ENCODE data around the gene KRTAP5-2.
"Not testable (repeated sequence)": the region's sequence is repeated elsewhere in the genome, so short reads cannot be mapped to it uniquely, and the experiment has no call there.

The KRTAP5-2 gene

DNA sequence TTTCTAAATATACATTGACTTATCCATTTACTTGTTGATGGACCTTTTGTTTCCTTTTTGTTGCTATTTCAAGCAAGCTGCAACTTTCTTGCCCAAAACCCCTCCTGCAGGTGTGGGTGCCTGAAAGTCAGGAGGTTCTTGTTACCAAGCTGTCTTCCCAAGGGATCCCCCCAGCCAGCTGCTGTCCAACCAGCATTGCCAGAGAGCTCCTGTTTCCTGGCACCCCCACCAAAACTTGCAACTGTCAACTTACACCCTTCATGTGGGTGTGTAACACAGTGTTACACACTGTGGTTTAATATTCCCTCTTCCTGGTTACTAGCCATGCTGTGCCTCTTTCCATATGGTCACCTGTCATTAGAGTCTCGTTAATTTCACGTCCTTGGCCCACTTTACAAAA is 11.4 kb downstream of the KRTAP5-2 start:
- no peak for DNase-seq

DNA sequence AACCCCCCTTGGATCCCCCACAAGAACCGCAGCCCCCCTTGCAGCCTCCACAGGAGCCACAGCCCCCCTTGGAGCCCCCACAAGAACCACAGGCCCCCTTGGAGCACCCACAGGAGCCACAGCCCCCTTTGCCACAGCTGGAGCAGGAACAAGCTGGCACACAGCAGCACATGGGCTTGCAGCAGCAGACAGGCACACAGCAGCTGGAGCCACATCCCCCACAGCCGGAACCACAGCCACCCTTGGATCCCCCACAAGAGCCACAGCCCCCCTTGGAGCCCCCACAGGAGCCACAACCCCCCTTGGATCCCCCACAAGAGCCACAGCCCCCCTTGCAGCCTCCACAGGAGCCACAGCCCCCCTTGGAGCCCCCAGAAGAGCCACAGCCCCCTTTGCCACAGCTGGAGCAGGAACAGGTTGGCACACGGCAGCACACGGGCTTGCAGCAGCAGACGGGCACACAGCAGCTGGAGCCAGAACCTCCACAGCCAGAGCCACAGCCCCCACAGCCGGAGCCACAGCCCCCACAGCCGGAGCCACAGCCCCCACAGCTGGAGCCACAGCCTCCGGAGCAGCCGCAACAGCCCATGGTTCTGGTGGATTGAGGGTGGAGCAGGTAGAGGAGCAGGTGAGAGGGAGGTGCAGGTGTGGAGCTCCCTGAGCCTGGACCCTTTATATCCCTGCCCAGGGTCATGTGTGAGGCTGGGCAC is 13.3 kb downstream of the KRTAP5-2 start, which contains the start of gene KRTAP5-1:
TSS of gene KRTAP5-1 (minus strand) at position 623 of the 710 bp plus-strand sequence. CDS start at position 589, 34 bp downstream.
- DNase-seq, result not testable (repeated sequence)

DNA sequence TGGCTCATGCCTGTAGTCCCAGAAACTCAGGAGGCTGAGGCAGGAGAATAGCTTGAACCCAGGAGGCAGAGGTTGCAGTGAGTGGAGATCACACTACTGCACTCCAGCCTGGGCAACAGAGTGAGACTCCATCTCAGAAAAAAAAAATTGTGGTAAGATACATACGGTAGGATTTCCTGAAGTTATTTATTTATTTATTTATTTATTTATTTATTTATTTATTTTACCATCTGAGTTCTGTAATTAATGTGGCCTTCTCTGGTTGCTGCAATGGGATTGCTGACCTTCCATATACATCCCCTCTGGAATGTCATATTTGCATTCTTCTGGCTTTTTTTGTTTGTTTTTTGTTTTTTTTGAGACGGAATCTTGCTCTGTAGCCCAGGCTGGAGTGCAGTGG is 15.2 kb downstream of the KRTAP5-2 start:
- DNase-seq, result not testable (repeated sequence)

DNA sequence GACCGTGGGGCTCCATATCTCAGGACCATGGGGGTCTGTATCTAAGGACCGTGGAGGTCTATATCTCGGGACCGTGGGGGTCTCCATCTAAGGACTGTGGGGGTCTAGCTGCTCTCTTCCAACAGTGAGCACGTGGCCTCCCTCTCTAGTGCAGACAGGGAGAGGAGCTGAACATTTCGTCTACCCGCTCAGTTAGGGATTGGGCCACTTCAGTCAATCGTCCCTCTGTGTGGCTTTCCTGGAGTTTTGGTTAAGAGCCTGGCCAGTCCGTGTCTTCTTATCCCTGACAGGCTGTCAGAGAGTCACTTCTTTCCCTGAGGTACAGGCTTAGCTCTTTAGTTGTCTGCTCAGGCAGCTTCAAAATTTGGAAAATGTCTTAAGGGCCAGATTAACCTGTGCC is 16.1 kb downstream of the KRTAP5-2 start:
- no peak for DNase-seq

DNA sequence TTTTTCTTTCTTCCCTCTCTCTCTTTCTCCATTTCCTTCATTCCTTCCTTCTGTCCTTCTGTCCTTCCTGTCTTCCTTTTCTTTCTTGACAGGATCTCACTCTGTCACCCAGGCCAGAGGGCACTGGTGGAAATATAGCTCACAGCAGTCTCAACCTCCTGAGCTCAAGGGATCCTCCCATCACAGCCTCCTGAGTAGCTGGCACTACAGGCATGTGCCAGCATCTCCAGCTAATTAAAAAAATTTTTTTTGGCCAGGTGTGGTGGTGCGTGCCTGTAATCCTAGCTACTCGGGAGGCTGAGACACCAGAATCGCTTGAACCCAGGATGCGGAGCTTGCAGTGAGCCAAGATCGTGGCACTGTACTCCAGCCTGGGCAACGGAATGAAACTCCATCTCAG is 21.3 kb downstream of the KRTAP5-2 start:
- no peak for DNase-seq

DNA sequence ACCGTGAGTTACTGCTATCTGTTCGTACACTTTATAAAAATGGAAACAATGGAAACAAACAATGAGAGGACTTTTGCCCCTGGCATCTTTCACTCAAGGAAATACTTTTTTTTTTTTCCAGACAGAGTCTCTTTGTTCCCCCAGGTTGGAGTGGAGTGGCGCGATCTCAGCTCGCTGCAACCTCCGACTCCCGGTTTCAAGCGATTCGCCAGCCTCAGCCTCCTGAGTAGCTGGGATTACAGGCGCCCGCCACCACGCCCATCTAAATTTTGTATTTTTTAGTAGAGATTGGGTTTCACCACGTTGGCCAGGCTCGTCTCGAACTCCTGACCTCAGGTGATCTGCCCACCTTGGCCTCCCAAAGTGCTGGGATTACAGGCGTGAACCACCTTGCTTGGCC is 22.3 kb downstream of the KRTAP5-2 start:
- DNase-seq, result not testable (repeated sequence)

DNA sequence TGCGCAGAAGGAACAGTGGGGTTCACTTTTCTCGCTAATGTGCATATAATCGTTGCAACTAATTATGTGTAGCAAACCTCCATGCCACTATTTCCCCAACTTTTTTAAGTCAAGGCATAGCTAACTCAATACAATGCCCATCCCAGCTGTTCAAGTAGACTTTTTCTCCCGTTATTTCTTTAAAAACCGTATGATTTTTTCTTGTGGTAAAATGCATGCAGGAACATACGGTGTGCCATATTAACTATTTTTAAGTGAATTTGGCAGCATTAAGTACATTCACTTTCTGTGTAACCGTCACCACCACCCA is 23.2 kb downstream of the KRTAP5-2 start:
- no peak for DNase-seq

DNA sequence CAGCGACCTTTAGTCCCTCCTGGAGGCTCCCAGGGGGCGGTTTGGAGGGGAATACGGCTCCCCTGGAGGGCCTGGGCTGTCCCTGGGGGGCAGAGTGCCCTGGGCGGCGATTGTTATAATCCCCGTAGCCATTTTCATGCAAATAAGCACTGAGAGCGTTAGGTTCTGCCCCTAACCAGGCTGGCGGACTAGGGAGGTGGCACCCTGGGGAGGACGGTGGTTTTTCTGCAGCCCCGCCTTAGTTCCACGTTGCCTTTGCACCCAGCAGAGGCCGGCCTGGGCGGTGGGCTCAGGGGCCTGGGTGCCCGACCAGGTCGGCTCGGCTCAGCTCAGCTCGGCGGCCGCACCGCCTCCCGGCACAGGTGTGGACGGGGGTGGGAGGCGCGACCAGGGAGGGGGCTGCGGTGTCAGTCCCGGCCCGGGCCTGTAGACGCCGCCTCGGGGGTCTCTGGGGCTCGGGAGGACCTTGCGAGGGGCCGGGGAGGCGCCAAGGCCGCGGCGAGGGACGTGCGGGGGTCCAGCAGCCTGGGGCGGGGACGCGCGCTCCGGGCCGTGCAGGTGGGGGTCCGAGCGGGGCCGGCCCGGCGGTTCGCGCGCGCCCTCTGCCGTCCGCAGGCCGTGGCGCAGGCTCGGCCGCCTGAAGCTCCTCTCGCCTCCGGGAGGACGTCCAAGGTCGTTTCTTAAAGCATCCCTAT is 23.7 kb downstream of the KRTAP5-2 start:
- DNase-seq, result peak; percentile 56 to 64

DNA sequence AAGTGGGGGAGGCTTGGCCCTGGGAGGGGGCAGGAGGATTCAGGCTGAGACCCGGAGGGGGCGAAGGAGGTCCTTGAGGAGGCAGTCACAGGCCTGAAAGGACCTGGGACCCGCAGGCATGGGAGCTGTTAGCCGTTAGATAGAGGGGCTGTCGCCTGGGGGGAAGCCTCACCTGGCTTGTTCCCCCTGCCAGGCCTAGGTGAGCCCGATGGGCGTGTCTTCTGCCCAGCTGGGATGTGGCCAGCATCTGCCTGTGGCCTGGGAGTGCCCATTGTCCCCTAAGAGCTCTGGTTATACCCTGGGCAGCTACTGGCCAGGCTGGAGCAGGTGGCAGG is 24.2 kb downstream of the KRTAP5-2 start:
- DNase-seq, result no peak

DNA sequence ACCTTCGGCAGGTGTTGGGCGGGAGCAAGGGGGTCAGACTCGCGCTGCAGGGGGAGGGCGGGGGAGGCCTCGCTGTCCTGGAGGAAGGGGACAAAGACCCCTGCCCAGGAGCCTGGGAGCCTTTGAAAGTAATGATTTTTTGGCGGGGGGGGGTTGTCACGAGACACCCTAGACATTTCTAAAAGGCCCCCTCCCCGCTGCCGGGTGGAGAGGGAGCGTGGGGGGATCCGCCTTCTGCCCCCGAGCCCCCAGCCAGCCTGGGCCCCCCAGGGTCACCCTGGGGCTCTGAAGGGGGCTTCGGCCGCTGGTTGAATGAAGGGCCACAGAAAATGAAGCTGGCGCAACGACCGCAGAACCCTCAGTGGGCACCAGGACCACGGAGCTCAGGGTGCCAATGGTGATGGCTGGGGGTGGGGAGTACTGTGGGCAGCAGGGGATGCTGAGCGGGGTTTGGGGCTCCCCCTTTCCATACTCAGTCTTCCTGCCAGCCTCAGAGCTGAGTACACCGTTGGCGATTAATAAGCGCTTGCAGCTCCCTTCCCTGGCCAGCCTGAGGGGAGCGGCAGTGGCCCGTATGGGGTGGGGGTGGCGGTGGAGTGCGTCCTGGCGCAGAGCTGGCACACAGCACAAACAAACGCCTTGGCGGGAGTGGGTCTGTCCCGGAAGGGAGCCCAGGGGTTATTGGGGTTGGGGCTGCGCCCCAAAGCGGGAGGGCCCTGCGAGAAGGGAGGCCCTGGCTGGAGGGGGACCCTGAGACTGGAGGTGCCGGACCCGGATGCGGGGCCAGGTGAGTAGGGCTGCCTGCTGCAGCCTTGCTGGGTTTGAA is 24.8 kb downstream of the KRTAP5-2 start:
- peak; percentile 22 to 37 for DNase-seq

DNA sequence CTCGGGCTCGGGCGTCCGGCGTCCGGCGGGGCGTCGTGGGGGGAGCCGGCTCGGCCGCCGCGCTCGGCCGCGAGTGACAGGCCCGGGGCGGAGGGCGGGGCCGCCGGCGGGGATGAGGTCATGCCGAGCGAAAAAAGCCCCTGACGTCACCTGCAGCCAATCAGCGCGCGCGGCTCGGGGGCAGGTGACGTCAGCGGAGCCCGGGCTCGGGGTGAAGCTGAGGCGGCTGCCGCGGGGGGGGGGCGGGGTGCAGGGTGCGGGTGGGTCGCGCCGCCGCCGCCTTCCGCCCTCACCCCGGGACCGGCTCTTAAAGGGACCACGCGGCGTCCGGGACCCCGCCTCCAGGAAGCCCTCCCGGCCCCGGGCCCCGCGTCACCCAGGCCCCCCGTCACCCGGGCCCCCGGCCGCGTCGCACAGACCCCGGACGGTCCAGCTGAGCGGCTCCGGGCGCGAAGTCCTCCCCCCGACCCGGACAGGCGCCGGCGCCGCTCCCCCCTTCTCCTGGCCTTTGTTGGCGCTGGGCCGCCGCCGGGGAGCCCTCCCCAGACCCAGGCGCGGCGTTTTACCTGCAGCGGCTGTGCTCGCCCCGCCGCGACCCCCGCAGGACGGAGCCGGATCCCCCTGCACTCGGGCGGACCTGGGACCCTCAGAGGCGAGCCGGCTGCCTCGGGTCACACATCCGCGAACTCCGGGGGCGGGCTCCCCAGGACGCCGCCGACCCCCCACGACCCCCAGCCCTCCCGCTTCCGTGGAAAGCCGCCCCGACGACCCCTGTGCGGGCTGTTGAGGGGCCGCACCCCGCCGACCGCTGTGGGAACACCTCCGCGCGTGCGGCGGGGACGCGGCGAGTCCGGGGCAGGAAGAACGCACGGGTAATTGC is 25.7 kb downstream of the KRTAP5-2 start, which contains the start of gene DUSP8:
TSS of gene DUSP8 (minus strand) at position 75 of the 880 bp plus-strand sequence. CDS start 6,445 bp downstream, outside the sequence.
- peak; percentile 90 to 91 for DNase-seq

DNA sequence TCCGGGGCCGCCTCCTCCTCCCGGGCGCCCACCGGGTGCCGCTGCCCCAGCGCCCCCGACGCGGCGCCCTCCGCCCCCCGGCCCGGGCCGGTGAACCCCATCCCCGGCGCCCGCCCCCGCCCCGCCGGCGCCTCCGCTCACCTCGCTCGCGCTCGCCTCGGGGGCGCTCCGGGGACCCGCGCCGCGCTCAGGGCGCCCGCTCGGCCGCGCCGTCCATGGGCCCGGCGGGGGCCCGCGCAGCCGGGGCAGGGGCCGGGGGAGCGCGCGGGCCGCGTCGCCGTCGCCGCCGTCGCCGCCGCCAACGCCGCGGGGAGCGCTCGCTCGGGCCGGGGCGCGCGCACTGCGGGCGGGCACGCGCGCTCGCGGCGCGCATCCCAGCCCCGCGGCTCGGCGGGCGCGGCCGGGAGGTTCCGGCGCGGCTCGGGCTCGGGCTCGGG is 26.3 kb downstream of the KRTAP5-2 start:
- DNase-seq, result no peak

DNA sequence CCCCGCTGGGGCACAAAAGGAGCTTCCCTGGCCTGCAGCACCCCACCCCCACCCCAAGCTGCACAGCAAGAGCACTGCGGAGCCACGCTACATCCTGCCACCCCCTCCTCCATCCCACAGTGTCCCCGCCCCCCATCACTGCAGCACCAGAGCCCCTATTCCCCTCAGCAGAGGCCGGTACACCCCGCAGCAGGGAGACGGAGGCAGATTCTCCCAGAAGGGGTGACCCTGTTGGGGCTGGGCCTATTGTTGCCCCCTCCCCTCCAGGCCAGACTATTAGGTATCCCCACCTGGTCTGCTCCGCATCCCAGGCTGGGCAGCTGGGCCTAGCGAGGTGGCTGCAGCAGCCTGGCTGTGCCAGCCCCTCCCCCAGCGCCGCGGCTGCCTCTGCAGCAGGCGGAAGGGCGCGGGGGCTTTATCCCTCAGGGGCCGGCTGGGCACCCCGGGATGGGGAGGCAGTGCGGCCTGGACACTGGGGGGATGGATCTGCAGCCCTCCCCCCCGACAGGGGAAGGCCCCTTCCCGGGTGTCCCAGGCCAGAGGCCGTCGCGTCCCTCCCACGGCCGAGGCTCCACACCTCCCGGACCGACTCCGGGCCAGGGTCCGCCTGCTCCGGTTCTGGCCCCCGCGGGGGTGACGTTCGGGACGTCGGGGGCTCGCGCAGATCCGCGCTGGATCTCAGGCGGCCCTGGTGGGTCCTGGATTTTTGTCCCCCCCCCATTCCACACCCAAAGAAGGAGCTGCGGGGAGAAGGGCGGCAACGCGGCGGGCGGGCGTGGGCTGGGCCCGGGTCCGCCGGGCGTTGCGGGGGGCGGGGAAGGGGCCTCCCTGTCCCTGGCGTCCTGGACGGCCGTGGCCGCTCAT is 27.0 kb downstream of the KRTAP5-2 start:
- no peak for DNase-seq

DNA sequence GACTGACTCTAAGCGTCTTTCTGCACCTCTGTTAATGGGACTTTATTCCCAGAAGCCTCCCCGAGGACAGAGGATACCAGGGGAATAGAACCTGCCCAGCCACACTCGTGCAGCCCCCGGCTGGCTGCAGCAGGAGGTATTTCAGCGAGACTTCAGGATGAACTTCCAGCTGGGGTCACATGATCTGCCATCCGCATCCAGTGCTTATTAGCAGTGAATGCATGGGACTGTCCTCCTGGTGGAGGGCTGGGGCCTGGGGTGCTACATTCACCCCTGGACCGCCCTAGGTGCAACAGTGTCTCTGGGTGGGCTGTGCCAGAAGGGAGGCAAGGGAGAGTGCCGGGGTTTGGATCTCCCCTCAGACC is 27.6 kb downstream of the KRTAP5-2 start:
- DNase-seq, result no peak

DNA sequence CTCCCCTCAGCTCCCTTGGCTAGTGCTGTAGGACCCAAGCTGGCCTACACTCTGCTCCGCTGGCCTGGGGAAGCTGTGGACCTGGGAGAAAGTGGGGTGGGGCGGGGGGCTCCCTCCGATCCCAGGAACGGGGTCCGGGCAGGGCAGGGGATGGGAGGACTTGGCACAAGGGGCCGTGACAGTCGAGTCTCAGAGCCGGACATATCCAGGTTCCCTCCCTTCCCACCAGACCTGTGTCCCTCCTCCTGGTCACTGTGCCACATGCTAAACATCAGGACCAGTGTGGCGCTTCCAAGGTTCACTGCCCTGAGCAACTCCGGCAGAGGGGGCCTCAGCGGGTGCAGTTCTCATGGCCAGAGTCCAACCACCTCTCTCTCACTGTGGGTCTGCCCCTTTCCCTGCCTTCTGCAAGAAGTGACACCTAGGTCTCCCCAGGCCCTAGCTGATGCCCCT is 28.1 kb downstream of the KRTAP5-2 start:
- no peak for DNase-seq

DNA sequence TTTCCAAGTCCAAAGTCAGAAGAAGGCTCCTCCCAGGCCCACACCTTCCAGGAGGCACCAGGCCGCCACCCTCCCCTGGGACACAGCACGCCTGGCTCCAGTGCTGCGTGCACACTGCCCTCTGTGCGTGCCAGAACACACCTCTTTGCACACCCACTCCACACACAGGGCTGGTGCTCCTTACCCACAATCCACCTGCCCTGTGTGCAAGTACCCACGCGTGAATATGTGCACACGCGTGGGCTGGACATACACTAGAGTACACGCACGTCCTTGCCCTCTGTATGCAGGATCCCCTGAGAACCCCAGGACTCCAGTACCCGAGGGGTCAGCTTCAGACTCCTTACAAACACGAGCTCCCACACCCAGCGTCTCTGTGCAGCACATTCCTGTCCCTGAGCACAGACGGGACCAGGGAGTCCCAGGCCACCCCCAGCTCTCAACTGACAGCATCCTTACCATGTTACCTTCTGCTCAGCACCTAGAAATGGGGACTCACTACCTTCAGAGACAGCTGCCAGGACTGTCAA is 28.8 kb downstream of the KRTAP5-2 start:
- no peak for DNase-seq

DNA sequence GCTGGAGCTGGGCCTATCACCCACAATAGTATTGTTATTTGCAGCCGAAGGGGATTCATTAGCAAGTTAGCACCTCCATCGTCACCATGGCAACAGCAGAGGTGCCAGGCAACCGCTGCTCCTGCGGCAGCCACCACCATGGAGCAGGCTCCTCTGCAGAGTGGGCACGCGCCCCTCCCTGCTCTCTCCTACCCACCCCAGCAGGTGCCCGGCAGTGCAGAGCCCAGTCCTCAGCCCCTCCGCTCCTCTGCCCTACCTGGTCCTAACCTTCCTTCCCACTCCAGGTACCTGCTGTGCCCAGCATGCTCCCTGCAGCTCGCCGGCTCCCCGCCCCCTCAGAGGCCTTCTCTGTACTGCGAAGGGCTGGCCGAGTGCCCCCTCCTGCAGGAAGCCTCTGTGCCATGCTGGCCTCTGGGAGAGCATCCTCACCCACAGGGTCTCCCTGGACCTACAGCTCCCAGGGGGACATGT is 29.6 kb downstream of the KRTAP5-2 start:
- DNase-seq, result no peak

DNA sequence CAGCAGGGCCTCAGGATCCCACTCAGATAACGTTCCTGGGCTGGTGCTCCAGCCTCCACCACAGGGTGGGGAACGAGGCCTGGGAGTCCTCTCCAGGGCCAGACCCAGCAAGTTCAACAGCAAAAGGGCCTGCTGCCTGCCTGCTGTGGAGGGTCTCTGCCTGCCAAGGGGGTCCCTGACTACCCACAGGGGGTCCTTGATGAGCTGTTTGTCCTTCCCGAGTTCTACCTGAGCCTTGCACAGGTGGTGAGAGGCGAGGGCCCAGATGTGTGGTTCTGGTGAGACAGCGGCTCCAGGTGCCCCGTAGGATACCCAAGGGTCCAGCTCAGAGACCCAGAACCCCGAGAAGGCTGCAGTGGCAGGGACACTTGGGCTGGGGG is 30.4 kb downstream of the KRTAP5-2 start:
- DNase-seq, result no peak

DNA sequence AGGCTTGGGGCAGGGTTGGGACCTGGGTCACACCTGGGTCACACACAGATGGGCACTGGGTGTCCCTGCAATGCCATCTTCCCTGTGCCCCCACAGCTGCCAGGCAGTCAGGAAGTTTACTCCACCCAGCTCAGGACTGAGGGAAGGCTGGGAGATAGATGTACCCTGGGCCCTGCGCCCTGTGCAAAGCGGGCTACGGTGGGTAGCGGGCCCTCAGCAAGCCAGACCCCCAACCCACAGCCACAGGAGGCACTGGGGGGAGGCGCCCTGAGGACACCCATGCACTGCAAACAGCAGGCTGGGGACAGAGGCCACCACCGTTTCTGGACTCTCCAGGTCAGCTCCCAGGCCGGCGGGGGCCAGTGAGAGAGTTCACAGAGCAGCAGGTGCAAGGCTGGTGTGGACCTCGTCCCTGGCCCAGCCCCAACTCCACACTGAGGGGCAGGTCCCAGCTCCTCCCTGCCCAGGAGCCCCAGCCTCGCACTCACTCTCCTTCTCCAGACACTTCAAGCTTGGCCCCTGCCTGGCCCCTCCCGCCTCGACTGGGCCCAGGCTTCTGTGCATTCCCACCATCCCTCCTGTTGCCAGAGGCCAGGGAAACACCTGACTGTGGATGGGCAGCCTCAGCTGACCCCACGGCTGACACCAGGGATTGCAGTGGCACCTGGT is 30.9 kb downstream of the KRTAP5-2 start:
- no peak for DNase-seq

DNA sequence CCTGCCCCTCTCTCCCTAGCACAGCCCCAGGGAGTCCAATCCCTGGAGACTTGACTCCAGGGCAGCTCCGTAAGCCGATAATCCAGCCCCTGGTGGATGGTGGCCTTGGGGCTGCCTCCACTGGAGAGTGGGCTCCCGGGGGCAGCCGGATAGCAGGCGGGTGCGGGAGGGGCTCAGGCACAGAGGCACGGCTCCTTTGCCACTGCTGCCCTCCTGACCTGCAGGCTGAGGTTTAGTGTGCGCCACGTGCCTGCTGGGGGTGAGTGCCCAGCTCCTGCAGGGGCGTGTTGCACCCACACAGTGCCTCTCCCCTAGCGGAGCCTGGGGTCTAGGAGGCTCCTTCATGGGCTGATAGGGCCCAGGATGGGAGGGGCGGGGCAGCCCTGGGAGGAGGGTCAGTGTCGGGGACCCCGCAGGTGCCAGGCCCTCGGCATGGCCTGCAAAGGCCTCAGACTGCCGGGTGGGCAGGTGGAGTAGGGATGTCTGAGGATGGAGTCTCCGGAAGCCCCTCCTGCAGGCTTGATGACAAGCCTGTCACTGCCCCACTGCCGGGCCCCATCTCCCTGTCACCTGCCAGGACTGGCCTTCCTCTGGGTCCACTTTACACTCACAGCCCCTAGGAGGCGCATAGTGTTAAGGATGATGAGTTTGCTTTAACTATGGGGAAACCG is 31.6 kb downstream of the KRTAP5-2 start:
- DNase-seq, result no peak

All from activated CD4-positive, alpha-beta T cell treated with anti-CD3 and anti-CD28 coated beads, Interleukin-2, amount 50 U/mL, for 48 hours (primary cell).